Right renal cortex interstitium (tissue), 3 donors: ENCODE results near the gene CLK1. TPM values are rescaled to one million over a fixed set of nuclear protein-coding genes. Genes with fewer than 3 reads are reported as not detected.
"Not testable (repeated sequence)": the region's sequence is repeated elsewhere in the genome, so short reads cannot be mapped to it uniquely, and the experiment has no call there.

Experiments used
- DNase-seq, 3 donors: peaks; one replicate each; pipeline ENCODE4 v3.0.0-alpha.2; 2013; ENCODE audit warnings: low read depth in 3 of 3, low spot score in 2 of 3
- polyA plus RNA-seq, 3 donors: library from polyadenylated mRNA; unstranded; fragments of 120-200 nt; gene quantifications; one replicate each; pipeline ENCODE4 v1.2.1, GENCODE V29; 2013; ENCODE audit not compliant: insufficient read length in 3 of 3

CLK1 gene
- 100 to 1,000 TPM; 284 to 317 (median 293) TPM for polyA plus RNA-seq

GRCh38 chr2:200864176-200865034 is at the start of gene CLK1:
CLK1 (minus strand) TSS chr2:200864658; CDS start chr2:200861862, 2,796 bp downstream.
- peak; percentile 87 to 93 (median 91) for DNase-seq

GRCh38 chr2:200913654-200914053 is 49.2 kb upstream of the CLK1 start:
- DNase-seq: no peak

DNA sequence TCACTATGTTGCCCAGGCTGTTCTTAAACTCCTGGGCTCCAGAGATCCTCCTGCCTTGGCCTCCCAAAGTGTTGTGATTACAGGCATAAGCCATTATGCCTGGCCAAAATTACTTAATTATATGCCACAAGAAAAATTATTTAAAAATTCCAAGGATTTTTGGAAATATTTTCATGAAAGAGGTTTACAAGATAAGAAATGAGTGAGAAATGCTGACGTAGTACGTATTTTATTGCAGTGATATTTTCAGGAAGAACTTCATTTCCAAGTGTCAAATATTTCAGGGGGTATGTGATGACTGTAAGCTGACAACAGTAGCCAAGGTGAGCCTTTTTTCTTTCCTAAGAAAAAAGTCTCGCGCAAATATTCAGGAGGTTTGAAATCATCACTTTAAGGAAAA is 45.5 kb upstream of the CLK1 start:
- no peak for DNase-seq

DNA sequence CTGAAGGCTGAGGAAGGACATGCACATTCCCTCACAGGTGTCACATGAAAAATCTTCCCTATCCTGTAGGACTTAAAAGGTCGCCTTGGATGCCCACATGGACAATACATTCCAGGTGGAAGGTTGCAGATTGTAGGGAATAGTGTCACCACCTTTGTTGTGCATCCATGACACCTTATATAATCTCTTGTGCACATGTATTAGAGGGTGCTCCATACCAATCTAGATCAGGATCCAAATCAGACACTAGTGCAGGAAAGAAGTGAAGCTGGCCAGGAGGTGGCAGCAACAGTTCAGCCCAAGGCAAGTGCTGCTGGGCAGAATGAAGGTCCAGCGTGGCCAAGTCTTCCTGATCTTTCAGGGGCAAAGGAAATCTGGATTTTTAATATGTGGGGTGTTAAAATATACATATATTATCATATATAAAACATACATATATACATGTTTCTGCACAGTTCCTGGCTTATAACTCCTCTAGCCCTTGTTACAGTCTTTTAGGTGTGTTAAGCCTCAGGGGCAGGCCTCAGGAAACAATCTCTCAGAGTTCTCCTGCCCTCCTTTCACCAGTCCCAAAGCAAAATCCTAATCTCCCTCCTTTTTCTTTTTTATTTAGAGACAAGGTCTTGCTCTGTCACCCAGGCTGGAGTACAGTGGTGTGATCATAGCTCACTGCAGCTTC is 41.3 kb upstream of the CLK1 start:
- DNase-seq: peak; percentile 14 to 33 (median 31)

DNA sequence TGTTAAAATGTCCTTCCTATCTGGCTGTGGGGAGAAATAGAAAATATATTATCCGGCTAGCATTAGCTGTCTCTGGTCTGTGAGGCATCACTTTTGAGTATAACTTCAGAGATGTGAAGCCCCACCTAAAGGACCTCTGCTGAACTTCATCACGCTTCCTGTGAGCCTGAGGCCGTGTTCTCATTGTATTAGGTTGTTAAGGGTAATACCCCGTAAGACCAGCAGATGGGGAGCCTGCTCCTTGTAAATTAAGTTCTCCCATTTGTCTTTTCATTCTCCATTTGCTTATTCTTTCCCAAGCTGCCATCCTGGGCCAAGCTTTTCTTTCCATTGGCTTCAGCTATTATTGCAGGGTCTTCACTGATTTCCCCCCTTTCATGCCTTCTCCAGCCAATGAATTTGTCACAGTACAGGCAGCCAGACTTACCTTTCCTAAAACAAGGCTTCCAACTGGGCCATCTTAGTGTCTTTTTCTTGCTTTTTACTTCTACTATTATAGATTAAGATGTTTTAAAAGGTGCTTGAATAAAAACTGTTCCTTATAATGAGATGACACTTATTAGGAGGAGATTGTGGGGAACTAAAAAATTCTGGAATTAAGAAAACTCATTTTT is 37.1 kb upstream of the CLK1 start:
- DNase-seq: peak; percentile 43 to 58 (median 53)

- DNase-seq: no peak
These were observed 35.0 kb upstream of the CLK1 start for GRCh38 chr2:200899482-200899881.

GRCh38 chr2:200888704-200889625 is 24.5 kb upstream of the CLK1 start, which contains the start of the genes NIF3L1 and PPIL3:
NIF3L1 (plus strand) TSS chr2:200889371; CDS start chr2:200891944, 2,573 bp downstream.
PPIL3 (minus strand) TSS chr2:200889077; CDS start chr2:200887615, 1,462 bp downstream.
- DNase-seq: peak; percentile 96 to 99 (median 96)

DNA sequence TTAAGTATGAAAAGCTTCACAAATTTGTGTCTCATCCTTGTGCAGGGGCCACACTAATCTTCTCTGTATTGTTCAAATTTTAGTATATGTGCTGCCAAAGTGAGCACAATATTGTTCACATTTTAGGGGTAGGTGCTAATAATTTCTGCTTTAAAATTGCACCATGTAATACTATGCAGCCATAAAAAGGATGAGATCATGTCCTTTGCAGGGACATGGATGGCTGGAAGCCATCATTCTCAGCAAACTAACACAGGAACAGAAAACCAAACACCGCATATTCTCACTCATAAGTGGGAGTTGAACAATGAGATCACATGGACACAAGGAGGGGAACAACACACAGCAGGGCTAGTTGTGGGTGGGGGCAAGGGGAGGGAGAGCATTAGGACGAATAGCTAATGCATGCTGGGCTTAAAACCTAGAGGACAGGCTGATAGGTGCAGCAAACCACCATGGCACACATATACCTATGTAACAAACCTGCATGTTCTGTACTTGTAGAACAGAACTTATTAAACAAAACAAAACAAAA is 17.3 kb upstream of the CLK1 start:
- not testable (repeated sequence) for DNase-seq

DNA sequence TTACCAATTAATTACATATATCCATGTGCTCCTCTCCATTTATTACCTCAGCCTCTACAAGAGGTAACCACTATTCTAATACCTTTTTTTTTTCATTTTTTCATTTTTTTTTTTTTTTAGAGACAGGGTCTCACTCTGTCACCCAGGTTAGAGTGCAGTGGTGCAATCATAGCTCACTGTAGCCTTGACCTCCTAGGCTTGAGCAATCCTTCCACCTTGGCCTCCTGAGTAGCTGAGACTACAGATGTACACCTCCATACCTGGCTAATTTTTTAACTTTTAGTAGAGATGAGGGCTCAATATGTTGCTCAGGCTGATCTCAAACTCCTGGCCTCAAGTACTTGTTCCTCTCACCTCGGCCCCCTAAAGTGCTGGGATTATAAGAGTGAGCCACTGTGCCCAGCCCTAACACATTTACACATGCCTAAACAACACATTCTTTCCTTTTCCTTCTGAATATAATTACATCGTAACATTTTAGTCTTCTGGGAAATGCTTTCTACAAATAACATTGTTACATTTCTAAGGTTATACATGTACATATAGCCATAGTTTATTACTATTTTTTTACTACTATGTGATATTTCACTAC is 13.9 kb upstream of the CLK1 start:
- no peak for DNase-seq

GRCh38 chr2:200877443-200877842 is 13.0 kb upstream of the CLK1 start:
- DNase-seq: no peak

GRCh38 chr2:200873560-200873959 is 9.1 kb upstream of the CLK1 start:
- no peak for DNase-seq

GRCh38 chr2:200871151-200871550 is 6.7 kb upstream of the CLK1 start:
- DNase-seq: no peak

DNA sequence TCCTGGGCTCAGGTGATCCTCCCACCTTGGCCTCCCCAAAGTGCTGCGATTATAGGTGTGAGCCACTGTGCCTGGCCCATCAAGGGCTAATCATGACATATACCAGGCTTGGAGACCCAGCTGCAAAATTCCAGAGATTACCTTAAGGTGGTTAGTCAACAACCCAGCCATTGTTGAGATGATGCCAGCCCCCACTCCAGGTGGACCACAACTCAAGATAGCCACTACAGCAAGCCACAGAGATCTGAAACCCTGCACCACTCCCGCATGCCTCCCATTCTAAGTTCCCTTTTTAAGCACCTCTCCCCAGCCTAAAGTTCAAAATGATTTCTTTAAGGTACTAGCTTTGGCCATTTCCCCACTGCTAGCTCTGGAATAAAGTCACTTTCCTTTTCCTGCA is 4.6 kb upstream of the CLK1 start:
- no peak for DNase-seq

GRCh38 chr2:200863782-200864175 is 679 bp downstream of the CLK1 start:
- DNase-seq: peak in 2 of 3 donors; percentile 44 to 64

- no peak for DNase-seq
These were observed 1.9 kb downstream of the CLK1 start for GRCh38 chr2:200862532-200863000.

GRCh38 chr2:200861617-200862155 is 2.8 kb downstream of the CLK1 start:
- no peak for DNase-seq

DNA sequence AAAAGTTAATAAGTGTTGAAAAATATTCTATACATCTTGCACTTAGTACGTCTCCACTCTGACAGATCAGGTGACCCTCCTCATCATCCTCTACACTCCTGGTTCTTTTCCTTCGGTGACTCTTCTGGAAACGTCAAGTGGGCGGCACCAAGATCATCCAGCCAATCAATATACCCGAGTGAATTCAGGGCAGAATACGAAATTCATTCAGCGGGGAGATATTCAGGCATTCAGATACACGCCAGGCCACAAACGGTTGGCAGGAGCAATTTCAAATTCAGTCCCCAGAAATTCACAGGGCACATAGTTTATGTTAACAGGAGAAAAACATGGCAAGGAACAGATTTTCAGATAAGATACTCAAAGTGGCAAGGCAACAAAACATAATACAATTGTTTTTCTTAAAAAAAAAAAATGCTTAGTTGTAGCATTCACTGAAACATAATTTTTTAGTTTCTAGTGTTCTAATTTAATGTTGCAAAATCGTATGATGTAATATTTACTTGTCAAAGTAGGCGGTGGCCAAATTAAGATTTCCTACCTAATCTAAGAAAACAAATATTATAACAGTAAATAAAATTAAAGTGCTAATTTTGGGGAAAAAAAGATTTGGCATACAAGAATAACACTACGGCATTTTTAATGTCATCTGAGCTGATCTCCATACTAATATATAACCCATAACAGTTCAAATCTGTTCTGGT is 4.2 kb downstream of the CLK1 start:
- no peak for DNase-seq

GRCh38 chr2:200856806-200857205 is 7.7 kb downstream of the CLK1 start:
- no peak for DNase-seq
